Amygdala (tissue), 56 donors: ENCODE results near the gene SF3B6.

Source experiments
- DNase-seq, 56 donors: peaks; one replicate each; lab custom pipeline; 2025; lab: John Stamatoyannopoulos, UW

Gene SF3B6

GRCh38 chr2:24022324-24022974 lies 53.7 kb downstream of the SF3B6 start:
- DNase-seq: no peak

DNA sequence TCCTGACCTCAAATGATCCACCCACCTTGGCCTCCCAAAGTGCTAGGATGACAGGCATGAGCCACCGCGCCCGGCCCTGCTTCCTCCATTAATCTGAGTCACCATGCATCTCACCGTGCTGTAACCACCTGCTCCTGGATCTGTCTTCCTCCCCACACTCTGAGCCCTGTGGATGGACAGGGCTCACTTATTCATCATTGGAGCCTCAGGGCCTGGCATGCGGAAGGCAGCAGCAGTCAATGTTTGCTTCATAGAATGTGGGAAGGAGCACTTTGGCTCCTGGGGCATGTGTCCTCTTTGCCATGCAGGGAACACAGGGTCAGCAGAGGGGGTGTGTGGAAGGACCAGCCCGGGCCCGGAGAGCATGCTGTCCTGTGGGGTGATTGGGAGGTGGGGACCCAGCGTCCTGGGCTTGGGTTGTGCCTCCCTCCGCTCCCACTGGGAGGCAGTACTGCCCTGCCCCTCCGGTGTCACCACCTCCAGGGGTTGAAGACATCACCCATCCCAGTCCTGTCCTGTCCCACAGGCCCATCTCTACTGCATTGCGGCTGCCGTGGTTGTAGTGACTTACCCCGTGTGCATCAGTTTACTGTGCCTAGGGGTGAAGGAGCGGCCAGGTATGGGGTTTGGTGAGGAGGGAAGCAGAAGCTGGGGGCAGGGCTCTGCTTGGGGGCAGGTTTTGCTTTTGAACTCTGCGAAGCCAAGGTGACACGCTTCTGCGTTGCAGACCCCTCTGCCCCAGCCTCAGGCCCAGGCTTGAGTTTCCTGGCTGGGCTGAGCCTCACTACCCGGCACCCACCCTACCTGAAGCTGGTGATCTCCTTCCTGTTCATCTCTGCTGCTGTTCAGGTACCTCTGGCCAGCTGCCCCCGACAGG lies 54.8 kb downstream of the SF3B6 start:
- DNase-seq: no peak

- no peak for DNase-seq
Observed at GRCh38 chr2:24020244-24020643, 55.9 kb downstream of the SF3B6 start.

DNA sequence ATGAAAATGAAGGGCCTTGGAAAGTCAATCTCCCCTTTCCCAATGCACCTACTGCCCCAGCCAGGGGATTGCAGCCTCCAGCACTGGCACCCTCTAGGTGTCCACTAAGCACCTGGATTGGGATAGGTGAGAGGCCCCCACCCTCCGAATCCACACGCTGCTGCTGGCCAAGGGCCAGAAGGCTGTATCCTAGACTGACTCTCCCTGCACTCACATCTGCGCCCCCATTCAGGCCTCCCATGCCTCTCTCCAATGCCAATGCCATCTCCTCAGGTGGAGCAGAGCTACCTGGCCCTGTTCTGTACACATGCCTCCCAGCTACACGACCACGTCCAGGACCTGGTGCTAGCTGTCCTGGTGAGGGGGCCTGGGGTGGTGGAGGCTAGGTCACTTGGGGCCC lies 56.4 kb downstream of the SF3B6 start:
- no peak for DNase-seq

DNA sequence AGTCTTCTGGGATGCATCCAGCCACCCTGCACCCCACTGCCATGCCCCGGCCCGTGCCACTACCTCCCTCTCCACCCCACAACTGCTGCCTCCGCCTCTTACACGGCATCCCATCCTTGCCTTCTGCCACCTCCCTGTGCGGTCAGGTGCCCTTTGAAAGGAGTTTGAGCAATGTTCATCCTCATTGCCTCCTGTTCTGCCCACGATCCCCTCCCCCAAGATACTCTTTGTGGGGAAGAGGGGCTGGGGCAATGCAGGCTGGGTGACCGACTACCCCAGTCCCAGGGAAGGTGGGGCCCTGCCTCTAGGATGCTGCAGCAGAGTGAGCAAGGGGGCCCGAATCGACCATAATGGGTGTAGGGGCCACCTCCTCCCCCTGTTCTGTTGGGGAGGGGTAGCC lies 57.9 kb downstream of the SF3B6 start:
- DNase-seq: no peak

DNA sequence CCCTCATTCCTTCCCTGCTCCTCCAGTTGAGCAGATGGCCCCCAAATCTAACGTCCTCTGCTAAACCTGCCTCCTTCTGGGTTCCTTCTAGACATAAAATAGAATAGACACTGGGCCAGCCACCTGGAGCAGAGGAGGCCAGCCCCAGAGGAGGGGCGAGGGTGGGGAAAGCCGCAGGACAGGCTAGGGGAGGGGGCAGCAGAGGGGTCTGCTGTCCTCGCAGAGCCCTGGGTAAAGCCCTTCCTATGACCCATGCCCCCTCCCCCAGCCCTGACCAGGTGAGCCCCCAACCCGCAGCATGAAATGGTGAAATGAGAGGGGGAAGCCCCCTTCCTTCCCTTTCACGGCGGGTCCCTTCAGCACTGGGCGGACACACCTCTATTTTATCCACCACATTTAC lies 58.4 kb downstream of the SF3B6 start:
- no peak for DNase-seq
